Activated B cell treated with CpG ODN at 0.5 μM for 24 hours (primary cell): ENCODE data around the gene OPN4. TPM values are rescaled to one million over a fixed set of nuclear protein-coding genes. Genes with fewer than 3 reads are reported as not detected.

Experiments used
- ATAC-seq: fragments of 200-7000 bp; cut with Tn5 transposase; one replicate; pipeline ENCODE4 v1.10.0; 2021; ENCODE audit warnings: low read depth, mild to moderate bottlenecking, moderate library complexity
- CTCF ChIA-PET: fragments of 350-600 bp; sonication (Branson Sonifier 250); formaldehyde crosslinking; loops from one replicate; lab custom pipeline; 2021; ENCODE audit warnings: antibody characterized with exemption; lab: Charles Lee
- POLR2A ChIA-PET: fragments of 350-600 bp; sonication (Branson Sonifier 250); formaldehyde crosslinking; loops from one replicate; lab custom pipeline; 2021; ENCODE audit warnings: antibody characterized with exemption; lab: Charles Lee
- DNase-seq: peaks from one replicate; pipeline ENCODE4 v3.0.0; 2022
- H3K27ac Mint-ChIP-seq: one replicate; pipeline ENCODE4 v1.8.0; 2020; ENCODE audit warnings: mixed read lengths
- H3K27me3 Mint-ChIP-seq: one replicate; pipeline ENCODE4 v1.8.0; 2021; ENCODE audit warnings: mixed read lengths
- H3K36me3 Mint-ChIP-seq: one replicate; pipeline ENCODE4 v1.8.0; 2021; ENCODE audit warnings: low read depth, mixed read lengths
- H3K4me1 Mint-ChIP-seq: one replicate; pipeline ENCODE4 v1.8.0; 2021; ENCODE audit warnings: mixed read lengths
- H3K4me3 Mint-ChIP-seq: one replicate; pipeline ENCODE4 v1.8.0; 2020; ENCODE audit warnings: mild to moderate bottlenecking, mixed read lengths
- H3K9me3 Mint-ChIP-seq: one replicate; pipeline ENCODE4 v1.8.0; 2020; ENCODE audit warnings: mixed read lengths
- intact Hi-C: fragments of 100-400 bp; cut with micrococcal nuclease; formaldehyde crosslinking; loops from one replicate; pipeline ENCODE4 v1.15.1; 2024
- total RNA-seq: library from RNA; stranded (reverse); gene quantifications from 2 replicates; pipeline ENCODE4 v1.2.3, GENCODE V29; 2022
- TF ChIP-seq, protein P1 (sequence below): fragments of 200-600 bp; IDR thresholded peaks from one replicate; pipeline ENCODE4 v1.8.0; 2022; ENCODE audit warnings: antibody characterized with exemption, mild to moderate bottlenecking

OPN4 gene
- total RNA-seq, 1 donor from 2014 or later: not detected

- ChIA-PET POLR2A (no interaction called here), CTCF (interaction anchor here (1.4 kb wide), 1 partner anchor 10 kb away, joined by 3 read pairs; no protein-coding TSS in a partner anchor)
- TF ChIP-seq, protein P1, sequence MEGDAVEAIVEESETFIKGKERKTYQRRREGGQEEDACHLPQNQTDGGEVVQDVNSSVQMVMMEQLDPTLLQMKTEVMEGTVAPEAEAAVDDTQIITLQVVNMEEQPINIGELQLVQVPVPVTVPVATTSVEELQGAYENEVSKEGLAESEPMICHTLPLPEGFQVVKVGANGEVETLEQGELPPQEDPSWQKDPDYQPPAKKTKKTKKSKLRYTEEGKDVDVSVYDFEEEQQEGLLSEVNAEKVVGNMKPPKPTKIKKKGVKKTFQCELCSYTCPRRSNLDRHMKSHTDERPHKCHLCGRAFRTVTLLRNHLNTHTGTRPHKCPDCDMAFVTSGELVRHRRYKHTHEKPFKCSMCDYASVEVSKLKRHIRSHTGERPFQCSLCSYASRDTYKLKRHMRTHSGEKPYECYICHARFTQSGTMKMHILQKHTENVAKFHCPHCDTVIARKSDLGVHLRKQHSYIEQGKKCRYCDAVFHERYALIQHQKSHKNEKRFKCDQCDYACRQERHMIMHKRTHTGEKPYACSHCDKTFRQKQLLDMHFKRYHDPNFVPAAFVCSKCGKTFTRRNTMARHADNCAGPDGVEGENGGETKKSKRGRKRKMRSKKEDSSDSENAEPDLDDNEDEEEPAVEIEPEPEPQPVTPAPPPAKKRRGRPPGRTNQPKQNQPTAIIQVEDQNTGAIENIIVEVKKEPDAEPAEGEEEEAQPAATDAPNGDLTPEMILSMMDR: no peak
- Mint-ChIP-seq H3K4me3 (no peak overlapping the region), H3K9me3 (no peaks in the 10 kb centered on the region), H3K27ac (no peak overlapping the region), H3K36me3 (no peaks in the 10 kb centered on the region), H3K4me1 (peaks cover 2% of the 10 kb centered on the region), H3K27me3 (peaks cover 9% of the 10 kb centered on the region)
- ATAC-seq (no peak), DNase-seq (no peak)
- intact Hi-C loops: loop anchor here (1.0 kb wide), 2 partner anchors 212 to 252 kb away; no protein-coding TSS in a partner anchor
These were observed 33.4 kb downstream of the OPN4 start for GRCh38 chr10:86687750-86688149.

DNA sequence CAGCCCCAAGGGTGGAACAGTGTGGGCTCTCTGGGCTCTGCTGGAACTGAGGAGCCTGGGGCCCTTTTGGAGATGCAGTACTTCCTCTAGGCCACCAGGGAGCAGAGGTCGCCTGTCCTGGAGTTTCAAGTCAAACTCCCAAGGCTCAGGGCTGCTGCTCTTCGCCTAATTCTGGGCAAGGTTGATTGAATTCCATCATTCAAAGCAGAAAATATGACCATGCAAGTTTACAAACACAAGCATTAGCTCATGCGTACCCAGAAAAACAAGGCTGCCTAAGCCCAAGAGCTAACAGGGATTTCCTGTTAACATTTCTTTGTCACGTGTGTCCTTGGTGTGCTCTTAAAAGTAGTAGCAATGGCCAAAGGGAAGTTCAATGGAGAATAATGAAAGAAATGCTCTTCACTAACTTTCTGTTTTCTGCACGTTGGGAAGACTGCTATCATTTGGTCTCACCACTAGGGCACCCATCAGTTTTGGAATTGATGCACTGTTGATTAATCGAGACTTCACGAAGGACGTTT lies 34.1 kb downstream of the OPN4 start:
- TF ChIP-seq, protein P1: peak; percentile 59
- CTCF ChIA-PET: interaction anchor here (1.0 to 3.4 kb wide), 3 partner anchors 11 to 251 kb away, joined by 3 to 13 read pairs (median 7); no protein-coding TSS in a partner anchor

DNA sequence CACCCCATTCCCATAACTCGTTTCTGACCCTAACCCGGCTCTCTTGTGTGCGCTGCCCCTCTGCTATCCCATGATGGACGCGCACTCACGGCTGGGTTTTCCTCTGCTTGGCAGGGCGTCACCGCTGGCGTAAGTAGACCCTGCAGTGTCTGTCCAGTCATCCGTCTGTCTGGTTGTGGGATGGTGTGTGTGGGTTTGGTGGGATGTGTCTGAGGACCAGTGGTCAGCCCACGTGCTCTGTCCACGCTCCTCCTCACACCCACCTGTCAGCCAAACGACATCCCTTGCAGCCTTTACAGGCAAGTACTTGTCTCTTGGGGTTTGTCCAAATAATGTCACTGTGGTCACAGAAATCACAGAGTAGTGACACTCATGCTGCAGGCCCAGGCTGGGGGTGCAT lies 34.8 kb downstream of the OPN4 start:
- TF ChIP-seq, protein P1: no peak
- ATAC-seq: no peak
- Mint-ChIP-seq H3K9me3 (no peaks in the 10 kb centered on the region), H3K27ac (no peak overlapping the region), H3K36me3 (no peaks in the 10 kb centered on the region), H3K4me3 (no peak overlapping the region), H3K27me3 (peaks cover 6% of the 10 kb centered on the region), H3K4me1 (peaks cover 2% of the 10 kb centered on the region)
- no peak for DNase-seq
- POLR2A ChIA-PET: no interaction called here
- CTCF ChIA-PET: interaction anchor here (1.0 to 3.4 kb wide), 2 partner anchors 211 to 250 kb away, joined by 7 to 13 read pairs; no protein-coding TSS in a partner anchor
- intact Hi-C loops: no loop called here

More for the DNA sequence above, 34.1 kb downstream of the OPN4 start:
- Mint-ChIP-seq H3K9me3 (no peaks in the 10 kb centered on the region), H3K4me3 (peak overlapping the region; percentile 24), H3K4me1 (peaks cover 2% of the 10 kb centered on the region), H3K36me3 (no peaks in the 10 kb centered on the region), H3K27ac (no peak overlapping the region), H3K27me3 (peaks cover 6% of the 10 kb centered on the region)
- DNase-seq (peak; percentile 32), ATAC-seq (peak; percentile 93)
- intact Hi-C loops: loop anchor here (1.0 kb wide), 2 partner anchors 211 to 251 kb away; no protein-coding TSS in a partner anchor
- POLR2A ChIA-PET: no interaction called here

DNA sequence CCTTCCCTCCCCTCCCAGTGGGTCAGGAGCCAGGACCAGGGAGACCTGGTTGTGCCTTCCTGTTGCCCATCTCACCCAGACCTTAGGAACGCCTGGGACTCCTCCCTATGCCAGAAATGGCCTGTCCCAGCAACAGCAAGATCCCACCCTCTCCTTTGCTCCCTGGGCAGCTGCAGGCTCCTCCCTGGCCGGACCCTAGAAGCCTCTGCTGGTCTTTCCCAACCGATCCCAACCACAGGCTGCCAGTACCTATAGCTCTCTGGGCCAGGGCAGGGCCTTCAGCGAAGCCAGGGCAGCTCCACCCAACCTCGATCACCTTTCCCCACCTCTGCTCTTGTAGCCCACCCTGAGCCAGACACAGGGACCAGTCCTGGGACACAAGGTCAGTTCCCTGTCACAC lies 35.9 kb downstream of the OPN4 start:
- intact Hi-C loops: loop anchor here (5.0 kb wide), 1 partner anchor 288 kb away; no protein-coding TSS in a partner anchor
- Mint-ChIP-seq H3K9me3 (no peaks in the 10 kb centered on the region), H3K27me3 (peaks cover 6% of the 10 kb centered on the region), H3K4me3 (no peak overlapping the region), H3K27ac (no peak overlapping the region), H3K36me3 (no peaks in the 10 kb centered on the region), H3K4me1 (peaks cover 2% of the 10 kb centered on the region)
- ChIA-PET POLR2A (no interaction called here), CTCF (interaction anchor here (3.4 kb wide), 1 partner anchor 209 kb away, joined by 13 read pairs; no protein-coding TSS in a partner anchor)
- ATAC-seq (no peak), DNase-seq (no peak)
- TF ChIP-seq, protein P1: no peak

DNA sequence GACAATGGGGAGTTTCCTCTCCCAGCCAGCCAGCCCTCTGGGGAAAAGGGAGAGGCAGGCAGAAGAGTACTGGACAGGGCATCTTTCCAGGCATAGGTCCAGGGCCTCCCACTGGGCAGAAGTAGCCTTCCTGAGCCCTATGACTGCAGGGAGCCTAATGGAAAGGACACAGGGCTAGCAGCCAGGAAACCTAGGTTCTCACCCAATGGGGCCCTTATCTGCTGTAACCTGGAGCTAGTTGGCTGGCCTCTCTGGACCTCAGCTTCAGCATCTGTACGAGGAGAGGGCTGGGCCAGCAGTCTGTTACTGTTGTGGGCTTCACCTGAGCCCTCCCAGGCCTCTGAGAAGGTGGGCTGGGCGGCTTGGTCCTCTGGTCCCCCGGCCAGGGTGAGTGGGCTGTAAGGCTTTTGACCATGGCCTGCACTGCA lies 36.3 kb downstream of the OPN4 start:
- no peak for DNase-seq
- Mint-ChIP-seq H3K27me3 (peaks cover 2% of the 10 kb centered on the region), H3K9me3 (no peaks in the 10 kb centered on the region), H3K4me1 (peaks cover 2% of the 10 kb centered on the region), H3K27ac (no peak overlapping the region), H3K36me3 (no peaks in the 10 kb centered on the region), H3K4me3 (no peak overlapping the region)
- ATAC-seq: no peak
- ChIA-PET POLR2A (no interaction called here), CTCF (interaction anchor here (3.4 kb wide), 1 partner anchor 209 kb away, joined by 13 read pairs; no protein-coding TSS in a partner anchor)
- intact Hi-C loops: loop anchor here (5.0 kb wide), 1 partner anchor 288 kb away; no protein-coding TSS in a partner anchor
- TF ChIP-seq, protein P1: no peak
